GM12892 (cell line): ENCODE results near the gene TBCD.

Experiments used
- POLR2A ChIP-seq: IDR thresholded peaks from 2 replicates; pipeline ENCODE4 v1.6.1; 2011; ENCODE audit warnings: low read depth, low read length, control low read depth
- POLR2AphosphoS5 ChIP-seq: IDR thresholded peaks from 2 replicates; pipeline ENCODE4 v1.6.1; 2011; ENCODE audit warnings: low read depth, low read length, control low read depth
- TAF1 ChIP-seq: IDR thresholded peaks from 2 replicates; pipeline ENCODE4 v1.6.1; 2011; ENCODE audit warnings: low read depth, mild to moderate bottlenecking, control low read depth, low read length, borderline replicate concordance

DNA sequence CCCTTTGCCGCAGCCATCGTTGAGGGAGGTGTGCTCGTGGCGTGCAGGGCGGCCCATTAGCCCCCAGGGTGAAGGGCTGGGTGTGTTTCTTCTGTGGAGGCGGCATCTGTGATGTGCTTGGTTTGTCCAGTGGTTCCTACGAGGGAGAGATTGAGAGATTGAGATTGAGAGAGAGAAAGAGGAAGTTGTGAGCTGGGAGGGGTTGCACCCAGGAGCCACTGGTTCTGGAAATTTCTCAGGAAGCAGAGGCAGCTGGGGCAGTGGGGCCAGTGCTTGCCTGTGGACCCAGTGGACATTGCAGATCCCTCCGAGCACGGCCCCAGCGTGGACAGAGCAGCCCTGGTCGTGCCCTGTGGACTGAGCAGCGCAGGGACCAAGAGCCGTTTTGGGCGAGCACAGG is 160.0 kb downstream of the TBCD start:
- TF ChIP-seq POLR2AphosphoS5 (no peak), POLR2A (no peak), TAF1 (no peak)
